ENCODE measurements around the gene EVA1C. TPM values are rescaled to one million over a fixed set of nuclear protein-coding genes. Genes with fewer than 3 reads are reported as not detected.

Gene EVA1C
- total RNA-seq, 1 experiment from 2014 or later, result 0.98 TPM

- peaks cover 12 to 13% of the 10 kb centered on the region in 2 experiments for H3K9me3 Mint-ChIP-seq
- H4K20me1 ChIP-seq (ENCODE audit: control insufficient read depth, insufficient read depth, insufficient read length), result no peaks in the 10 kb centered on the region
These were observed 9.6 kb downstream of the EVA1C start for GRCh38 chr21:32422064-32422463.

More at GRCh38 chr21:32422064-32422463, 9.6 kb downstream of the EVA1C start:
- Histone ChIP-seq H3K79me2 (ENCODE audit: insufficient read depth, low read length) (no peaks in the 10 kb centered on the region), H2AK5ac (ENCODE audit: insufficient read length, low read length) (no peak overlapping the region), H3K27me3 (ENCODE audit: insufficient read depth, low read length) (no peaks in the 10 kb centered on the region), H3K79me1 (ENCODE audit: insufficient read depth, low read depth, low read length, poor library complexity, severe bottlenecking) (no peaks in the 10 kb centered on the region), H3K56ac (ENCODE audit: insufficient read length, low read depth, low read length) (no peak overlapping the region), H3K23me2 (ENCODE audit: insufficient read length, low read depth, low read length, poor library complexity, severe bottlenecking) (no peaks in the 10 kb centered on the region), H3K18ac (ENCODE audit: insufficient read length, low read depth, low read length) (no peak overlapping the region), H3K27ac (ENCODE audit: insufficient read length, low read depth, low read length) (no peak overlapping the region), H2BK120ac (ENCODE audit: low read depth, low read length, poor library complexity, severe bottlenecking) (no peak overlapping the region), H4K91ac (ENCODE audit: insufficient read length, low read depth, low read length) (no peak overlapping the region), H3K4ac (ENCODE audit: low read depth, low read length) (no peak overlapping the region), H3K23ac (ENCODE audit: insufficient read length, low read depth, low read length) (no peak overlapping the region), H3K9me3 (ENCODE audit: control insufficient read depth, low read depth, low read length) (no peaks in the 10 kb centered on the region), H3T11ph (ENCODE audit: low read length) (no peak overlapping the region), H2BK20ac (ENCODE audit: low read depth, low read length, poor library complexity, severe bottlenecking) (no peak overlapping the region), H4K5ac (ENCODE audit: insufficient read length, low read depth, low read length) (no peak overlapping the region), H3K4me2 (ENCODE audit: insufficient read depth, insufficient read length, low read length) (no peak overlapping the region), H2BK15ac (ENCODE audit: low read depth, low read length) (no peak overlapping the region), H4K8ac (replicated peaks; ENCODE audit: insufficient read length, low read depth, low read length) (no peak overlapping the region), H3K4me1 (ENCODE audit: insufficient read depth, low read length) (no peaks in the 10 kb centered on the region), H3K9ac (ENCODE audit: extremely low read depth, insufficient read length, low read length) (no peak overlapping the region), H2BK12ac (ENCODE audit: insufficient read length, low read depth, low read length) (no peak overlapping the region), H2BK5ac (ENCODE audit: insufficient read length, low read length) (no peak overlapping the region), H3K14ac (ENCODE audit: insufficient read depth, low read length) (no peak overlapping the region), H2AFZ (ENCODE audit: low read length) (no peak overlapping the region)
- H3K27ac Mint-ChIP-seq, result no peak overlapping the region
- peaks cover 8% of the 10 kb centered on the region for H3K27me3 Mint-ChIP-seq (ENCODE audit: low read depth)
- TF ChIP-seq, protein P1, sequence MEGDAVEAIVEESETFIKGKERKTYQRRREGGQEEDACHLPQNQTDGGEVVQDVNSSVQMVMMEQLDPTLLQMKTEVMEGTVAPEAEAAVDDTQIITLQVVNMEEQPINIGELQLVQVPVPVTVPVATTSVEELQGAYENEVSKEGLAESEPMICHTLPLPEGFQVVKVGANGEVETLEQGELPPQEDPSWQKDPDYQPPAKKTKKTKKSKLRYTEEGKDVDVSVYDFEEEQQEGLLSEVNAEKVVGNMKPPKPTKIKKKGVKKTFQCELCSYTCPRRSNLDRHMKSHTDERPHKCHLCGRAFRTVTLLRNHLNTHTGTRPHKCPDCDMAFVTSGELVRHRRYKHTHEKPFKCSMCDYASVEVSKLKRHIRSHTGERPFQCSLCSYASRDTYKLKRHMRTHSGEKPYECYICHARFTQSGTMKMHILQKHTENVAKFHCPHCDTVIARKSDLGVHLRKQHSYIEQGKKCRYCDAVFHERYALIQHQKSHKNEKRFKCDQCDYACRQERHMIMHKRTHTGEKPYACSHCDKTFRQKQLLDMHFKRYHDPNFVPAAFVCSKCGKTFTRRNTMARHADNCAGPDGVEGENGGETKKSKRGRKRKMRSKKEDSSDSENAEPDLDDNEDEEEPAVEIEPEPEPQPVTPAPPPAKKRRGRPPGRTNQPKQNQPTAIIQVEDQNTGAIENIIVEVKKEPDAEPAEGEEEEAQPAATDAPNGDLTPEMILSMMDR (conservative IDR thresholded peaks at IDR 0.05), result no peak
- peaks cover 6 to 11% (median 7%) of the 10 kb centered on the region in 3 experiments for H3K36me3 Mint-ChIP-seq (ENCODE audit: insufficient read depth in 1 of 3, low read depth in 3 of 3)
- H3K4me1 Mint-ChIP-seq, result peaks cover 0 to 8% of the 10 kb centered on the region in 2 experiments; a peak in 2 of 4 replicates
- WGBS (ENCODE audit: extremely low coverage, insufficient read length, low lambda C conversion rate), result no CpG with 5 or more reads among the region's 2 CpGs
- no peak for DNase-seq
- H3K4me3 Mint-ChIP-seq, result no peak overlapping the region
